Stimulated activated naive CD8-positive, alpha-beta T cell treated with anti-CD3 and anti-CD28 coated beads, Interleukin-15, Interleukin-2, amounts not matched to agents 100 ng/mL and 50 ng/mL, for 24 hours (primary cell): Measurements from ENCODE around the gene HTR7.

Experiments
- H3K27ac Mint-ChIP-seq: one replicate; pipeline ENCODE4 v1.8.0; 2021; ENCODE audit warnings: mild to moderate bottlenecking, mixed read lengths
- H3K27me3 Mint-ChIP-seq: one replicate; pipeline ENCODE4 v1.8.0; 2021; ENCODE audit warnings: mixed read lengths
- H3K36me3 Mint-ChIP-seq: one replicate; pipeline ENCODE4 v1.8.0; 2021; ENCODE audit warnings: low read depth, mixed read lengths
- H3K4me1 Mint-ChIP-seq: one replicate; pipeline ENCODE4 v1.8.0; 2021; ENCODE audit warnings: low read depth, mixed read lengths
- H3K4me3 Mint-ChIP-seq: one replicate; pipeline ENCODE4 v1.8.0; 2021; ENCODE audit warnings: mild to moderate bottlenecking, mixed read lengths
- H3K9me3 Mint-ChIP-seq: one replicate; pipeline ENCODE4 v1.8.0; 2021; ENCODE audit warnings: mixed read lengths

Gene HTR7

DNA sequence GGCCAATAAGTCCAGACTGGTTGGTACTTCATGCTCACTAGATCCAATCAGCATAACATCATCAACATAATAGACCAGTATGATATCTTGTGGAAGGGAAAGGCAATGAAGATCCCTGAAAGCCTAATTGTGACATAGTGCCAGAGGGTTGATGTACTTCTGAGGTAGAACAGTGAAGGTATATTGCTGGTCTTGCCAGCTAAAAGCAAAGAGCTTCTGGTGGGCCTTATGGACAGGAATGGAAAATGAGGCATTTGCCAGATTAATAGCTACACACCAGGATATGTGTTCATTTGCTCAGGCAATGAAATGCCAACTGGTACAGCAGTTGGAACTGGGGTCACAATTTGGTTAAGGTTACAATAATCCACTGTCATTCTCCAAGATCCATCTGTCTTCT is 156.4 kb downstream of the HTR7 start:
- Mint-ChIP-seq H3K4me3 (no peak overlapping the region), H3K36me3 (no peaks in the 10 kb centered on the region), H3K4me1 (no peaks in the 10 kb centered on the region), H3K27ac (no peak overlapping the region), H3K27me3 (peaks cover 17% of the 10 kb centered on the region), H3K9me3 (no peaks in the 10 kb centered on the region)

DNA sequence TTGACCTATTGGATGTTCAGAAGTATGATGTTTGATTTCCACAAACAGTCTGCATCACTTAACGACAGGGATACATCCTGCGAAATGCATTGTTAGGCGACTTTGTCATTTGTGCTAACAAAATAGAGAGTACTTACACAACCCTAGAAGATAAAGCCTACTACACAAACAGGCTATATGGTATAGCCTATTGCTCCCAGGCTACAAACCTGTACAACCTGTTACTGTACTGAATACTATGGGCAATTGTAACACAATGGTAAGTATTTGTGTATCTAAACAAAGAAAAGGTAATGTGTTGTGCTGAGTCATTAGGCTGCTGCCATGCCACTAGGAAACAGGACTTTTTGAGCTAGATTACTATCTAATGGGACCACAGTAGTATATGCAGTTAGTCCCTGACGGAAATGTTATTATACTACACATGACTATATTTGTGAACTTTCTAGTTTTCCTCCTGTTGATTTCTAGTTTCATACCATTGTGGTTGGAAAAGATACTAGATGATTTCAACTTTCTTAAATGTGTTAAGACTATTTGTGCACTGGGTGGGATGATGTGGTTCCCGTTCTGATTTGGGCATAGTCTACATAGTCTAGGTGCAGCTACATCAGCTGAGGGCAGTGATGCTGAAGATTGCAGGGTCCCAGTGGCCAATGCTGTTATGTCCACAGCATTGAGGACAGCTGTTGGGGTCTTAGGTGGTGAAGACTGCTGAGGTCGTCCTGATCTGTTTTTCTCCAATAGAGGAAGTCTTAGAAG is 161.7 kb downstream of the HTR7 start:
- no peak overlapping the region for H3K4me3 Mint-ChIP-seq
- peaks cover 4% of the 10 kb centered on the region for H3K9me3 Mint-ChIP-seq
- H3K27me3 Mint-ChIP-seq, result peaks cover 20% of the 10 kb centered on the region
- H3K36me3 Mint-ChIP-seq, result no peaks in the 10 kb centered on the region
- no peaks in the 10 kb centered on the region for H3K4me1 Mint-ChIP-seq
- no peak overlapping the region for H3K27ac Mint-ChIP-seq
